ENCODE measurements around the gene POU2F1.

Gene POU2F1

GRCh38 chr1:167409183-167409582, 188.5 kb downstream of the POU2F1 start:
- DNase-seq (ENCODE audit: low read depth, low spot score) = no peak
- H3K4me3 ChIP-seq (ENCODE audit: low read depth, low read length) = no peak overlapping the region
- in situ Hi-C loops (cut with HindIII; ENCODE audit: low sequenced_read_pairs) = no loop called here
- peak; percentile 2 for TF ChIP-seq CTCF (IDR thresholded peaks at IDR 0.05; ENCODE audit: low read depth, low read length)

DNA sequence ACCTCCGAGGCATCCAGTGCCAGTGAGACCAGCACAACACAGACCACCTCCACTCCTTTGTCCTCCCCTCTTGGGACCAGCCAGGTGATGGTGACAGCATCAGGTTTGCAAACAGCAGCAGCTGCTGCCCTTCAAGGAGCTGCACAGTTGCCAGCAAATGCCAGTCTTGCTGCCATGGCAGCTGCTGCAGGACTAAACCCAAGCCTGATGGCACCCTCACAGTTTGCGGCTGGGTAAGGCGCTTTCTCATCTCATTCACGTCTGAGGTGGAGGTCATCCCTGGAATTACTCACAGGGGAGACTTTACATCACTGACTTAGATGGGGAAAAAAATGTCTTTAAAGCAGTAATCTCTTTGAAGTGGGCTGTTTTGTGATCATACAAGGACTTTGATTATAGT, 191.4 kb downstream of the POU2F1 start:
- in situ Hi-C loops (cut with HindIII; ENCODE audit: low sequenced_read_pairs) = no loop called here
- no peak for TF ChIP-seq CTCF (IDR thresholded peaks at IDR 0.05; ENCODE audit: low read depth, low read length)
- no peak for DNase-seq (ENCODE audit: low read depth, low spot score)
- H3K4me3 ChIP-seq (ENCODE audit: low read depth, low read length) = no peak overlapping the region

- no peak for TF ChIP-seq CTCF (IDR thresholded peaks at IDR 0.05; ENCODE audit: low read depth, low read length)
- DNase-seq (ENCODE audit: low read depth, low spot score) = no peak
- no peak overlapping the region for H3K4me3 ChIP-seq (ENCODE audit: low read depth, low read length)
- in situ Hi-C loops (cut with HindIII; ENCODE audit: low sequenced_read_pairs) = no loop called here
These were observed 192.2 kb downstream of the POU2F1 start for GRCh38 chr1:167412920-167413319.

- H3K4me3 ChIP-seq (ENCODE audit: low read depth, low read length) = no peak overlapping the region
- in situ Hi-C loops (cut with HindIII; ENCODE audit: low sequenced_read_pairs) = no loop called here
- no peak for TF ChIP-seq CTCF (IDR thresholded peaks at IDR 0.05; ENCODE audit: low read depth, low read length)
- DNase-seq (ENCODE audit: low read depth, low spot score) = no peak
These were observed 192.6 kb downstream of the POU2F1 start for GRCh38 chr1:167413328-167413727.

DNA sequence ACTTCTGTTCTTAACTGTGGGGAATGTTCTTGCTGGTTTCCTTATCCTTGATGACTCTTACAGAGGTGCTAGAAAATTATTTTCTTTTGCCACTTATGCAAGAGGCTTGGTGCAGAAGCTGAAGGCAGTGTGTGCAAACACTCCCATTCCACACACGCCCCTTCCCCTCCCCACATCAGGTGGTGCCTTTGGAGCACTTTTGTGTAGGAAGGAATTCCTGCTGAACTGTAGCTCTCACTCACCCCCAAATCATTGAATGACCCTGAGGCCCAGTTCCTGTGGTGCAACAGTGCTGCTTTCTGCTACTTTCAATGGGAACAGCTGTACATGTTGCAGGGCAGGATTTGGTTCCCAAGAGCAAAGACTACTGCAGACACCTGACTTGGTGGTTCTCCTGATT, 195.8 kb downstream of the POU2F1 start:
- no peak for TF ChIP-seq CTCF (IDR thresholded peaks at IDR 0.05; ENCODE audit: low read depth, low read length)
- DNase-seq (ENCODE audit: low read depth, low spot score) = no peak
- H3K4me3 ChIP-seq (ENCODE audit: low read depth, low read length) = no peak overlapping the region
- in situ Hi-C loops (cut with HindIII; ENCODE audit: low sequenced_read_pairs) = no loop called here

- no peak for TF ChIP-seq CTCF (IDR thresholded peaks at IDR 0.05; ENCODE audit: low read depth, low read length)
- in situ Hi-C loops (cut with HindIII; ENCODE audit: low sequenced_read_pairs) = no loop called here
- H3K4me3 ChIP-seq (ENCODE audit: low read depth, low read length) = no peak overlapping the region
- DNase-seq (ENCODE audit: low read depth, low spot score) = no peak
These were observed 197.7 kb downstream of the POU2F1 start for GRCh38 chr1:167418391-167418790.

- in situ Hi-C loops (cut with HindIII; ENCODE audit: low sequenced_read_pairs) = no loop called here
- no peak for TF ChIP-seq CTCF (IDR thresholded peaks at IDR 0.05; ENCODE audit: low read depth, low read length)
These were observed 198.6 kb downstream of the POU2F1 start for GRCh38 chr1:167419245-167419644.

More at GRCh38 chr1:167419245-167419644, 198.6 kb downstream of the POU2F1 start:
- DNase-seq (ENCODE audit: low read depth, low spot score) = no peak
- H3K4me3 ChIP-seq (ENCODE audit: low read depth, low read length) = no peak overlapping the region

Measured in astrocyte of the spinal cord (primary cell).